C4-2B (cell line): ENCODE measurements around the gene LRRC70.

Experiments used
- ZFX ChIP-seq: fragments of 450-650 bp; IDR thresholded peaks from 2 replicates; pipeline ENCODE4 v1.6.1; 2017
- TF ChIP-seq, protein P1 (sequence below): fragments of 450-650 bp; conservative IDR thresholded peaks from 2 replicates; pipeline ENCODE4 v1.5.1; 2017; ENCODE audit warnings: mild to moderate bottlenecking

- TF ChIP-seq, protein P1, sequence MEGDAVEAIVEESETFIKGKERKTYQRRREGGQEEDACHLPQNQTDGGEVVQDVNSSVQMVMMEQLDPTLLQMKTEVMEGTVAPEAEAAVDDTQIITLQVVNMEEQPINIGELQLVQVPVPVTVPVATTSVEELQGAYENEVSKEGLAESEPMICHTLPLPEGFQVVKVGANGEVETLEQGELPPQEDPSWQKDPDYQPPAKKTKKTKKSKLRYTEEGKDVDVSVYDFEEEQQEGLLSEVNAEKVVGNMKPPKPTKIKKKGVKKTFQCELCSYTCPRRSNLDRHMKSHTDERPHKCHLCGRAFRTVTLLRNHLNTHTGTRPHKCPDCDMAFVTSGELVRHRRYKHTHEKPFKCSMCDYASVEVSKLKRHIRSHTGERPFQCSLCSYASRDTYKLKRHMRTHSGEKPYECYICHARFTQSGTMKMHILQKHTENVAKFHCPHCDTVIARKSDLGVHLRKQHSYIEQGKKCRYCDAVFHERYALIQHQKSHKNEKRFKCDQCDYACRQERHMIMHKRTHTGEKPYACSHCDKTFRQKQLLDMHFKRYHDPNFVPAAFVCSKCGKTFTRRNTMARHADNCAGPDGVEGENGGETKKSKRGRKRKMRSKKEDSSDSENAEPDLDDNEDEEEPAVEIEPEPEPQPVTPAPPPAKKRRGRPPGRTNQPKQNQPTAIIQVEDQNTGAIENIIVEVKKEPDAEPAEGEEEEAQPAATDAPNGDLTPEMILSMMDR = no peak
- no peak for TF ChIP-seq ZFX
Observed at GRCh38 chr5:62568800-62569432, 9.7 kb upstream of the LRRC70 start.
